Heart left ventricle (tissue), 16 donors: Measurements from ENCODE around the gene CTNNA3. TPM values are rescaled to one million over a fixed set of nuclear protein-coding genes. Genes with fewer than 3 reads are reported as not detected.

Source experiments
- ATAC-seq, 4 donors: fragments of 200-7000 bp; cut with Tn5 transposase; one replicate each; pipeline ENCODE4 v1.9.1; 2020 to 2022; ENCODE audit warnings: moderate library complexity in 4 of 4, mild to moderate bottlenecking in 3 of 4, moderate number of reproducible peaks in 1 of 4
- DNase-seq, 5 donors: peaks; one replicate each; pipeline ENCODE4 v3.0.0-alpha.2; 2020
- H3K27ac ChIP-seq, 12 donors: fragments of 200-600 bp; sonication (generic) in 4 of 12; one replicate each; pipeline versions ENCODE4 v1.5.0 to v1.8.0; 2016 to 2022; ENCODE audit warnings: mild to moderate bottlenecking in 2 of 12
- H3K27me3 ChIP-seq, 9 donors: fragments of 200-600 bp; sonication (generic) in 2 of 9; one replicate each; pipeline versions ENCODE4 v1.5.1 to v1.8.0; 2016 to 2022; ENCODE audit warnings: mild to moderate bottlenecking in 3 of 9
- H3K36me3 ChIP-seq, 9 donors: fragments of 200-600 bp; sonication (generic) in 2 of 9; one replicate each; pipeline versions ENCODE4 v1.5.0 to v1.8.0; 2018 to 2022; ENCODE audit warnings: mild to moderate bottlenecking in 2 of 9
- H3K4me1 ChIP-seq, 12 donors: fragments of 200-600 bp; sonication (generic) in 4 of 12; one replicate each; pipeline versions ENCODE4 v1.5.0 to v1.8.0; 2016 to 2022; ENCODE audit warnings: mild to moderate bottlenecking in 3 of 12
- H3K4me3 ChIP-seq, 12 donors: fragments of 200-600 bp; sonication (generic) in 4 of 12; one replicate each; pipeline versions ENCODE4 v1.5.0 to v1.8.0; 2017 to 2022; ENCODE audit warnings: mild to moderate bottlenecking in 9 of 12, moderate library complexity in 4 of 12
- H3K9me3 ChIP-seq, 12 donors: fragments of 200-600 bp; sonication (generic) in 4 of 12; one replicate each; pipeline versions ENCODE4 v1.5.0 to v1.8.0; 2016 to 2022; ENCODE audit warnings: mild to moderate bottlenecking in 1 of 12
- CTCF ChIP-seq, 12 donors: fragments of 200-600 bp; sonication (generic) in 4 of 12; IDR thresholded peaks; one replicate each; pipeline versions ENCODE4 v1.5.0 to v1.8.0; 2018 to 2022; ENCODE audit warnings: antibody characterized with exemption in 12 of 12, mild to moderate bottlenecking in 5 of 12
- POLR2A ChIP-seq, 2 donors: fragments of 450-650 bp; IDR thresholded peaks; one replicate each; pipeline ENCODE4 v1.6.1; 2017; ENCODE audit warnings: antibody characterized with exemption in 2 of 2, mild to moderate bottlenecking in 2 of 2, moderate library complexity in 2 of 2
- WGBS, 4 donors: extraction: QIAGEN DNeasy Blood & Tissue Kit in 2 of 4; methylation state at CpG; one replicate each; pipeline versions ENCODE4 v1.1.5 to v1.1.7; 2013 to 2018; 5-methylcytosine and 5-hydroxymethylcytosine counted together
- intact Hi-C, 10 donors: fragments of 100-400 bp; cut with DNase I; formaldehyde crosslinking; loops; one replicate each; pipeline versions ENCODE4 v1.11.1 to v1.14.2; 2022
- polyA plus RNA-seq, 2 donors: library from polyadenylated mRNA; stranded (reverse); fragments of 200-250 nt; gene quantifications; one replicate each; pipeline ENCODE4 v1.2.3, GENCODE V29; 2013
- total RNA-seq, 9 donors: library from RNA; depleted of rRNA in 2 of 9; stranded (reverse); fragments of >200 nt in 2 of 9; fragmentation: NEBNext Ultra II Directional in 3 of 9; extraction: Animal tissue kit (Norgen Biotek cat#: 25700) in 3 of 9; gene quantifications; one replicate each; pipeline versions ENCODE4 v1.1.0 to v1.2.4, GENCODE V29; 2016 to 2023
- donor health status: ischemic (EF 13 %, LVEDD 7.1; RV severe dilation, severe dysfunction).
- donor health status: healthy with polysubstance abuse.
- donor health status: DM: no; HTN: yes; CAD: no.
- donor health status: DM: no; HTN: no; CAD: no.
- donor health status: ischemic (EF 25% LVEDD 6.9; RV normal size, moderate dysfunction).
- donor health status: ischemic (EF 25% LVEDD 5.7; RV mildly dilated, moderate dysfunction).
- donor health status: healthy.
- donor health status: DM: yes; HTN: yes; CAD: no.
- donor health status: ischemic (EF 35%, LVEDD 5.7; RV mildly dilated, moderate dysfunction).
- donor health status: nonischemic (EF 11% LVEDD 7.7; RV severe dilation, severe dysfunction).
- donor health status: DM: yes; HTN: yes; CAD: no.
- donor health status: PGD.
- donor health status: ischemic (EF 29% LVEDD 5.4; RV normal size, mild dysfunction).
- donor health status: nonischemic (EF 23%, LVEDD 6.1; RV moderate dilation, normal function).

CTNNA3 gene
- total and polyA plus RNA-seq, 11 donors: 4.8 to 200 (median 99.0) TPM

- WGBS, 4 donors: 80 to 86% (median 84%) methylated on average over 2 of the region's 2 CpGs
- no peak overlapping the region for H3K4me3 ChIP-seq
- H3K27me3 ChIP-seq: no peaks in the 10 kb centered on the region
- no peaks in the 10 kb centered on the region for H3K9me3 ChIP-seq
- no peak for ATAC-seq
- H3K36me3 ChIP-seq: no peaks in the 10 kb centered on the region
- intact Hi-C loops: no loop called here
- H3K27ac ChIP-seq: no peak overlapping the region
- H3K4me1 ChIP-seq: no peaks in the 10 kb centered on the region
- no peak for DNase-seq
- TF ChIP-seq CTCF (IDR thresholded peaks at IDR 0.05): no peak
- TF ChIP-seq POLR2A (IDR thresholded peaks at IDR 0.05): no peak
Observed at GRCh38 chr10:66238343-66238742, 1457.7 kb downstream of the CTNNA3 start.

- Histone ChIP-seq H3K27ac (no peak overlapping the region), H3K27me3 (no peaks in the 10 kb centered on the region), H3K9me3 (peaks cover 0 to 11% (median 6%) of the 10 kb centered on the region in 12 donors), H3K4me3 (no peak overlapping the region), H3K36me3 (no peaks in the 10 kb centered on the region), H3K4me1 (no peaks in the 10 kb centered on the region)
- no peak for ATAC-seq
- 83 to 88% (median 86%) methylated on average over 4 of the region's 4 CpGs for WGBS, 4 donors
- DNase-seq: no peak
- no peak for TF ChIP-seq CTCF (IDR thresholded peaks at IDR 0.05)
- TF ChIP-seq POLR2A (IDR thresholded peaks at IDR 0.05): no peak
- intact Hi-C loops: no loop called here
Observed at GRCh38 chr10:66234872-66235271, 1461.1 kb downstream of the CTNNA3 start.

- H3K27ac ChIP-seq: no peak overlapping the region
- ATAC-seq (no peak), DNase-seq (no peak)
- no peak overlapping the region for H3K4me3 ChIP-seq
- intact Hi-C loops: no loop called here
- peaks cover 0 to 47% (median 17%) of the 10 kb centered on the region in 12 donors for H3K9me3 ChIP-seq
- no peaks in the 10 kb centered on the region for H3K27me3 ChIP-seq
- H3K36me3 ChIP-seq: no peaks in the 10 kb centered on the region
- H3K4me1 ChIP-seq: no peaks in the 10 kb centered on the region
- TF ChIP-seq POLR2A (IDR thresholded peaks at IDR 0.05): no peak
- no peak for TF ChIP-seq CTCF (IDR thresholded peaks at IDR 0.05)
Observed at GRCh38 chr10:66228887-66229286, 1467.1 kb downstream of the CTNNA3 start.

- ATAC-seq (no peak), DNase-seq (no peak)
- Histone ChIP-seq H3K27me3 (no peaks in the 10 kb centered on the region), H3K27ac (no peak overlapping the region), H3K36me3 (no peaks in the 10 kb centered on the region), H3K9me3 (peaks cover 0 to 27% (median 1%) of the 10 kb centered on the region in 12 donors), H3K4me1 (no peaks in the 10 kb centered on the region), H3K4me3 (no peak overlapping the region)
- WGBS, 4 donors: 65 to 80% (median 72%) methylated on average over 1 of the region's 1 CpG
- TF ChIP-seq CTCF (IDR thresholded peaks at IDR 0.05) (no peak), POLR2A (IDR thresholded peaks at IDR 0.05) (no peak)
- intact Hi-C loops: no loop called here
Observed at GRCh38 chr10:66223656-66224055, 1472.3 kb downstream of the CTNNA3 start.
